Loucy (cell line): ENCODE measurements around the gene PPP1R13B.

ENCODE experiments used
- EZH2phosphoT487 ChIP-seq: fragments of 200-600 bp; IDR thresholded peaks from 2 replicates; pipeline ENCODE4 v1.6.1; 2018; ENCODE audit warnings: antibody characterized with exemption, mild to moderate bottlenecking, moderate library complexity, borderline replicate concordance
- TF ChIP-seq, protein P1 (sequence below): fragments of 200-600 bp; sonication (generic); conservative IDR thresholded peaks from 2 replicates; pipeline ENCODE4 v1.5.1; 2014; ENCODE audit warnings: mild to moderate bottlenecking, antibody characterized with exemption, low read length

GRCh38 chr14:103696070-103696402, 151.3 kb downstream of the PPP1R13B start:
- TF ChIP-seq, protein P1, sequence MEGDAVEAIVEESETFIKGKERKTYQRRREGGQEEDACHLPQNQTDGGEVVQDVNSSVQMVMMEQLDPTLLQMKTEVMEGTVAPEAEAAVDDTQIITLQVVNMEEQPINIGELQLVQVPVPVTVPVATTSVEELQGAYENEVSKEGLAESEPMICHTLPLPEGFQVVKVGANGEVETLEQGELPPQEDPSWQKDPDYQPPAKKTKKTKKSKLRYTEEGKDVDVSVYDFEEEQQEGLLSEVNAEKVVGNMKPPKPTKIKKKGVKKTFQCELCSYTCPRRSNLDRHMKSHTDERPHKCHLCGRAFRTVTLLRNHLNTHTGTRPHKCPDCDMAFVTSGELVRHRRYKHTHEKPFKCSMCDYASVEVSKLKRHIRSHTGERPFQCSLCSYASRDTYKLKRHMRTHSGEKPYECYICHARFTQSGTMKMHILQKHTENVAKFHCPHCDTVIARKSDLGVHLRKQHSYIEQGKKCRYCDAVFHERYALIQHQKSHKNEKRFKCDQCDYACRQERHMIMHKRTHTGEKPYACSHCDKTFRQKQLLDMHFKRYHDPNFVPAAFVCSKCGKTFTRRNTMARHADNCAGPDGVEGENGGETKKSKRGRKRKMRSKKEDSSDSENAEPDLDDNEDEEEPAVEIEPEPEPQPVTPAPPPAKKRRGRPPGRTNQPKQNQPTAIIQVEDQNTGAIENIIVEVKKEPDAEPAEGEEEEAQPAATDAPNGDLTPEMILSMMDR, result no peak
- no peak for TF ChIP-seq EZH2phosphoT487
